ENCODE data around the gene MYPN.

The MYPN gene

GRCh38 chr10:68112837-68113236 lies 3.5 kb downstream of the MYPN start:
- Histone ChIP-seq H3K4me3 (ENCODE audit: low read depth, low read length) (no peak overlapping the region), H3K9me3 (ENCODE audit: control insufficient read depth, insufficient read depth, low read length) (no peaks in the 10 kb centered on the region), H3K9ac (ENCODE audit: low read depth, low read length) (no peak overlapping the region), H3K36me3 (ENCODE audit: control insufficient read depth, insufficient read depth, low read length) (no peaks in the 10 kb centered on the region), H3K4me1 (ENCODE audit: control insufficient read depth, insufficient read depth, low read length) (no peaks in the 10 kb centered on the region), H3K27me3 (ENCODE audit: control insufficient read depth, insufficient read depth, low read length) (no peaks in the 10 kb centered on the region)

- H3K36me3 ChIP-seq (ENCODE audit: control insufficient read depth, insufficient read depth, low read length), result no peaks in the 10 kb centered on the region
- H3K27me3 ChIP-seq (ENCODE audit: control insufficient read depth, insufficient read depth, low read length), result no peaks in the 10 kb centered on the region
- no peaks in the 10 kb centered on the region for H3K4me1 ChIP-seq (ENCODE audit: control insufficient read depth, insufficient read depth, low read length)
- no peaks in the 10 kb centered on the region for H3K9me3 ChIP-seq (ENCODE audit: control insufficient read depth, insufficient read depth, low read length)
- no peak overlapping the region for H3K9ac ChIP-seq (ENCODE audit: low read depth, low read length)
- no peak overlapping the region for H3K4me3 ChIP-seq (ENCODE audit: low read depth, low read length)
These were observed 9.4 kb downstream of the MYPN start for GRCh38 chr10:68118657-68119056.

DNA sequence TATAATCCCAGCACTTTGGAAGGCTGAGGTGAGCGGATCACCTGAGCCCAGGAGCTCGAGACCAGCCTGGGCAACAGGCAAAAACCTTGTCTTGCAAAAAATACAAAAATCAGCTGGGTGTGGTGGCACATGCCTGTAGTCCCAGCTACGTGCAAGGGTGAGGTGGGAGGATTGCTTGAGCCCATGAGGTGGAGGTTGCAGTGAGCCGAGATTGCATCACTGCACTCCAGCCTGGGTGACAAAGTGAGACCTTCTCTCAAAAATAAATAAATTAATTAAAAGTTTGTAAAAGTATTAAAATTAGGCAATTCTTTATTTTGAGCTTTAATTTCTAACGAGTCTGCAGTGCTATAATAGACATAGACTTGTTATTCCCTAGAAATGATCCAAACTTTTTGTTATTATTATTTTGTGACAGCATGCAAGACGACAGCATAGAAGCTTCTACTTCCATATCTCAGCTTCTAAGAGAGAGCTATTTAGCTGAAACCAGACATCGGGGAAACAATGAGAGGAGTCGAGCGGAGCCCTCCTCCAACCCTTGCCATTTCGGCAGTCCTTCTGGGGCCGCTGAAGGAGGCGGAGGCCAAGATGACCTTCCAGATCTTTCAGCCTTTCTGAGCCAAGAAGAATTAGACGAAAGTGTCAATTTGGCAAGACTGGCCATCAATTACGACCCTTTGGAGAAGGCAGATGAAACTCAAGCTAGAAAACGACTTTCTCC lies 11.9 kb downstream of the MYPN start:
- Histone ChIP-seq H3K4me3 (ENCODE audit: low read depth, low read length) (no peak overlapping the region), H3K36me3 (ENCODE audit: control insufficient read depth, insufficient read depth, low read length) (no peaks in the 10 kb centered on the region), H3K4me1 (ENCODE audit: control insufficient read depth, insufficient read depth, low read length) (no peaks in the 10 kb centered on the region), H3K9me3 (ENCODE audit: control insufficient read depth, insufficient read depth, low read length) (no peaks in the 10 kb centered on the region), H3K9ac (ENCODE audit: low read depth, low read length) (no peak overlapping the region), H3K27me3 (ENCODE audit: control insufficient read depth, insufficient read depth, low read length) (no peaks in the 10 kb centered on the region)

GRCh38 chr10:68121852-68122251 lies 12.6 kb downstream of the MYPN start:
- H3K36me3 ChIP-seq (ENCODE audit: control insufficient read depth, insufficient read depth, low read length), result no peaks in the 10 kb centered on the region
- H3K9ac ChIP-seq (ENCODE audit: low read depth, low read length), result no peak overlapping the region
- H3K4me3 ChIP-seq (ENCODE audit: low read depth, low read length), result no peak overlapping the region
- no peaks in the 10 kb centered on the region for H3K9me3 ChIP-seq (ENCODE audit: control insufficient read depth, insufficient read depth, low read length)
- H3K27me3 ChIP-seq (ENCODE audit: control insufficient read depth, insufficient read depth, low read length), result no peaks in the 10 kb centered on the region
- H3K4me1 ChIP-seq (ENCODE audit: control insufficient read depth, insufficient read depth, low read length), result no peaks in the 10 kb centered on the region

DNA sequence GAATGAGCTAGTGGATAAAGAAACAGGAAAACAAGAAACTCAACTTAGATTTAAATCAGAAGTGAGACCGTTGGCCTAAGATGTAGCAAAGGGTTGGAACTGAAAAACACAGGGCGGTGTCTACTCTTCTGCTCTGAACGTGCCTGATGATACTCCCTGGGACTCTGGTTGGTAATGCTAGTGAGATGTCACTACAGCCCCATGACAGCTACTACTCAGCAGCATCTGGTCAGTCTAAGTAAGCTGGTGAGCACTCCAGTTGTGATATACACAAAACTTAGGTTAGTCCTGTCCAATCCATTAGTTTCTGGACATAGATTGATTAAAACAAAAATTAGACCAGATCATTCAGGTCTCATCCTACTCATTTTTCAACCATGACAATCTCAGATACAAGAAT lies 15.4 kb downstream of the MYPN start:
- Histone ChIP-seq H3K36me3 (ENCODE audit: control insufficient read depth, insufficient read depth, low read length) (no peaks in the 10 kb centered on the region), H3K27me3 (ENCODE audit: control insufficient read depth, insufficient read depth, low read length) (no peaks in the 10 kb centered on the region), H3K9ac (ENCODE audit: low read depth, low read length) (no peak overlapping the region)

GRCh38 chr10:68125772-68126171 lies 16.5 kb downstream of the MYPN start:
- Histone ChIP-seq H3K36me3 (ENCODE audit: control insufficient read depth, insufficient read depth, low read length) (no peaks in the 10 kb centered on the region), H3K9me3 (ENCODE audit: control insufficient read depth, insufficient read depth, low read length) (no peaks in the 10 kb centered on the region), H3K9ac (ENCODE audit: low read depth, low read length) (no peak overlapping the region), H3K4me1 (ENCODE audit: control insufficient read depth, insufficient read depth, low read length) (no peaks in the 10 kb centered on the region), H3K4me3 (ENCODE audit: low read depth, low read length) (no peak overlapping the region), H3K27me3 (ENCODE audit: control insufficient read depth, insufficient read depth, low read length) (no peaks in the 10 kb centered on the region)

More for the DNA sequence above, 15.4 kb downstream of the MYPN start:
- H3K9me3 ChIP-seq (ENCODE audit: control insufficient read depth, insufficient read depth, low read length), result no peaks in the 10 kb centered on the region
- H3K4me3 ChIP-seq (ENCODE audit: low read depth, low read length), result no peak overlapping the region
- no peaks in the 10 kb centered on the region for H3K4me1 ChIP-seq (ENCODE audit: control insufficient read depth, insufficient read depth, low read length)

GRCh38 chr10:68128015-68128414 lies 18.7 kb downstream of the MYPN start:
- H3K4me1 ChIP-seq (ENCODE audit: control insufficient read depth, insufficient read depth, low read length), result no peaks in the 10 kb centered on the region
- no peak overlapping the region for H3K9ac ChIP-seq (ENCODE audit: low read depth, low read length)
- no peaks in the 10 kb centered on the region for H3K36me3 ChIP-seq (ENCODE audit: control insufficient read depth, insufficient read depth, low read length)
- no peak overlapping the region for H3K4me3 ChIP-seq (ENCODE audit: low read depth, low read length)
- no peaks in the 10 kb centered on the region for H3K9me3 ChIP-seq (ENCODE audit: control insufficient read depth, insufficient read depth, low read length)
- H3K27me3 ChIP-seq (ENCODE audit: control insufficient read depth, insufficient read depth, low read length), result no peaks in the 10 kb centered on the region

DNA sequence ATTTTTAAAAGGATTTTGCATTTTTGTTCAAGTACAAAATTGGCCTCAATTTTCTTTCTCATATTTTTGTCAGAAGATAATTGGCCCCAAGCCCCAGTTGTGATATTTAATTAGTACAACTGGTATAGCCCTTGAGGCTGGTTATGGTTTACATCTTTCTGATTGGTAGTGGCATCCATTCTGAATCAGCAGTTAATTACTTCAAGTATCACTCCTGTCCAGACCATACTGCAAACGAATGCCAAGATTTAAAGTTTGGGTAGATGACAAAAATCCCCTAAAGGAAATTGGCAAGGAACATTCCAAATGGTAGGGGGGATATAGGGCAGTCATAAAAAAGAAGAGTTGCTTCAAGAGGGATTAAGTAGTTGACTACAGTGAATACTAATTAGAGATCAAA lies 23.1 kb downstream of the MYPN start:
- Histone ChIP-seq H3K9me3 (ENCODE audit: control insufficient read depth, insufficient read depth, low read length) (no peaks in the 10 kb centered on the region), H3K9ac (ENCODE audit: low read depth, low read length) (no peak overlapping the region), H3K36me3 (ENCODE audit: control insufficient read depth, insufficient read depth, low read length) (no peaks in the 10 kb centered on the region), H3K4me3 (ENCODE audit: low read depth, low read length) (no peak overlapping the region), H3K4me1 (ENCODE audit: control insufficient read depth, insufficient read depth, low read length) (peaks cover 7% of the 10 kb centered on the region), H3K27me3 (ENCODE audit: control insufficient read depth, insufficient read depth, low read length) (no peaks in the 10 kb centered on the region)

- peaks cover 7% of the 10 kb centered on the region for H3K4me1 ChIP-seq (ENCODE audit: control insufficient read depth, insufficient read depth, low read length)
- no peaks in the 10 kb centered on the region for H3K36me3 ChIP-seq (ENCODE audit: control insufficient read depth, insufficient read depth, low read length)
- no peaks in the 10 kb centered on the region for H3K9me3 ChIP-seq (ENCODE audit: control insufficient read depth, insufficient read depth, low read length)
- no peak overlapping the region for H3K9ac ChIP-seq (ENCODE audit: low read depth, low read length)
- H3K27me3 ChIP-seq (ENCODE audit: control insufficient read depth, insufficient read depth, low read length), result no peaks in the 10 kb centered on the region
- H3K4me3 ChIP-seq (ENCODE audit: low read depth, low read length), result no peak overlapping the region
These were observed 24.2 kb downstream of the MYPN start for GRCh38 chr10:68133523-68133922.

GRCh38 chr10:68135362-68135761 lies 26.1 kb downstream of the MYPN start:
- Histone ChIP-seq H3K4me3 (ENCODE audit: low read depth, low read length) (no peak overlapping the region), H3K9me3 (ENCODE audit: control insufficient read depth, insufficient read depth, low read length) (no peaks in the 10 kb centered on the region), H3K9ac (ENCODE audit: low read depth, low read length) (no peak overlapping the region), H3K27me3 (ENCODE audit: control insufficient read depth, insufficient read depth, low read length) (no peaks in the 10 kb centered on the region), H3K36me3 (ENCODE audit: control insufficient read depth, insufficient read depth, low read length) (no peaks in the 10 kb centered on the region), H3K4me1 (ENCODE audit: control insufficient read depth, insufficient read depth, low read length) (peaks cover 7% of the 10 kb centered on the region)

DNA sequence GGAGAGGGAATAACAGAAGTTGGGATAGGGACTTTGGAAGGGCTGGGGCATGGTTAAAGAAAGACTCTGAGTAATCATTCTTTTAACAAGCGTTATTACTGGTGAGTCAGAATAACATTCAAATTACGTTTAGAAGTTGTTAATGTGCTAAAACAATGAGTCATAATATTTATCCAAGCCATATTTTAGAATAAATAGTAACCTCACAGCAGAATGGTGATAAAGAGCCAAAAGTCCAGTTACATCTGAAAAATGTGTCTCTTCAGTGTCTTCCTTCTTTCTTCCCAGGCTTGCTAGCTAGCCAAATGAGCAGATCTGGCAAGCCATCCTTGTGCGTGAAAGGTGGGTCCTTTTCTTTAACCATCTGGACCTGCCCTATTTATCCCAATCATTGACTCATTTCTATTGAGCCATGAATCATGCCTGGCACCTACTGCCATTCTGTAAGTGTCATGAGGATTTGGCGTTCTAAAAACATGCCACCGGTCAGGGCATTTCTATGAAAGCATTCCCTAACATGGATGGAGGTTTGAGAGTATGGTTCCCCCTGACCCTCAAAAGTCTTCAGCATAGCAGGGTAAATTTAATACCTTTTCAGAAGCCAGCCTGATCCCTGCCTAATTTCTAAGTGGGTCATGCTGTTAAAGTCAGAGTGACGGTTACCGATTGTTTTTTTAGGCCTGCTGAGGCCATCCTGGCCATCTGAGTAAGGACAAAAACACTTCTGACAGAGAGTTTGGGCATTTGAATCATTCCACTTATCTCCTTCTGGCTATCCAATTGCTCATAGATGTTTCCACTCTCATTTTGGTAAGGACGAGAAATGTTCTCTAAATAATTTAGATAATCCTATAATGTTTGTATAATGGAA lies 26.9 kb downstream of the MYPN start:
- H3K36me3 ChIP-seq (ENCODE audit: control insufficient read depth, insufficient read depth, low read length), result no peaks in the 10 kb centered on the region
- H3K4me3 ChIP-seq (ENCODE audit: low read depth, low read length), result no peak overlapping the region
- no peaks in the 10 kb centered on the region for H3K9me3 ChIP-seq (ENCODE audit: control insufficient read depth, insufficient read depth, low read length)
- H3K27me3 ChIP-seq (ENCODE audit: control insufficient read depth, insufficient read depth, low read length), result no peaks in the 10 kb centered on the region
- H3K4me1 ChIP-seq (ENCODE audit: control insufficient read depth, insufficient read depth, low read length), result peaks cover 7% of the 10 kb centered on the region
- H3K9ac ChIP-seq (ENCODE audit: low read depth, low read length), result no peak overlapping the region

- Histone ChIP-seq H3K9ac (ENCODE audit: low read depth, low read length) (no peak overlapping the region), H3K9me3 (ENCODE audit: control insufficient read depth, insufficient read depth, low read length) (no peaks in the 10 kb centered on the region), H3K27me3 (ENCODE audit: control insufficient read depth, insufficient read depth, low read length) (no peaks in the 10 kb centered on the region), H3K36me3 (ENCODE audit: control insufficient read depth, insufficient read depth, low read length) (no peaks in the 10 kb centered on the region), H3K4me3 (ENCODE audit: low read depth, low read length) (no peak overlapping the region), H3K4me1 (ENCODE audit: control insufficient read depth, insufficient read depth, low read length) (peaks cover 7% of the 10 kb centered on the region)
These were observed 27.9 kb downstream of the MYPN start for GRCh38 chr10:68137171-68137570.
